Right atrium auricular region (tissue), 2 donors: Measurements from ENCODE around the gene UCP2. TPM values are rescaled to one million over a fixed set of nuclear protein-coding genes. Genes with fewer than 3 reads are reported as not detected.

ENCODE experiments used
- DNase-seq: peaks from one replicate; pipeline ENCODE4 v3.0.0-alpha.2; 2019; ENCODE audit warnings: low spot score
- H3K27ac ChIP-seq, 2 donors: fragments of 200-600 bp; sonication (generic); 1 replicate in 1 of 2; 2 replicates in 1 of 2; pipeline ENCODE4 v1.5.1; 2016 to 2019
- H3K27me3 ChIP-seq, 2 donors: fragments of 200-600 bp; sonication (generic); one replicate each; pipeline versions ENCODE4 v1.5.1 to v1.6.0; 2017 to 2019
- H3K36me3 ChIP-seq: fragments of 200-600 bp; sonication (generic); one replicate; pipeline ENCODE4 v1.5.1; 2016
- H3K4me1 ChIP-seq, 2 donors: fragments of 200-600 bp; sonication (generic); one replicate each; pipeline versions ENCODE4 v1.5.1 to v1.6.0; 2017 to 2019
- H3K4me3 ChIP-seq, 2 donors: fragments of 200-600 bp; sonication (generic); 1 replicate in 1 of 2; 2 replicates in 1 of 2; pipeline ENCODE4 v1.5.1; 2017 to 2019; ENCODE audit warnings: mild to moderate bottlenecking in 1 of 2, moderate library complexity in 1 of 2
- H3K9me3 ChIP-seq, 2 donors: fragments of 200-600 bp; sonication (generic); one replicate each; pipeline ENCODE4 v1.5.1; 2019
- total RNA-seq, 2 donors: library from RNA; depleted of rRNA; stranded (reverse); fragments of >200 nt; gene quantifications; one replicate each; pipeline ENCODE4 v1.1.0, GENCODE V29; 2016
- TF ChIP-seq, protein P1 (sequence below), 2 donors: fragments of 200-600 bp; sonication (generic); IDR thresholded peaks; one replicate each; pipeline ENCODE4 v1.5.1; 2019; ENCODE audit warnings: antibody characterized with exemption in 2 of 2

The UCP2 gene
- total RNA-seq, 2 donors from 2014 or later, result 8.2 to 13.2 TPM

DNA sequence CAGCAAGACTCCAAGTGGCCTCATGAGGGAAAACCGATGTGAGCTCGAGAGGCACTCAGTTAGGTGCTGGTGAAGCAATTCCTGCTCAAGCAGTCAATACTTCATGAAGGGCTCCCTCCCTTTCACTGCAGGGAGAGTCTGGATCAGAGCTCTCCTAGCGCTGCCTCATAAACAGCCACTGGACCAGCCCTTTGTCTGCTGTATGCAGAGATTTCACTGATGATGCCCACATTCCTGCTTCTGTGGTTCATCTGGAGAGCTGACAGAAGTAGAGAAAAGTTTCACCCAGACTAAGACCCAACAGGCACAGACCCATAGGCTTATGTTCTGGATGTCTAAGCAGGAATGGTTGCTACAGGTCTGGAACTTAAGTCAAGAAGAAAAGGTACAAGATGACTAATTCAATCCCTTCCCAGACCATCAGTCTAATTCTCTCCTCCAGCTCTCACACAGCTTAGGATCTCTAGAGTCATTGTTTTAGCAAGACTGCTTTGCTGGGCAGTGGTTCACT is 4.0 kb downstream of the UCP2 start:
- Histone ChIP-seq H3K27me3 (no peaks in the 10 kb centered on the region), H3K9me3 (no peaks in the 10 kb centered on the region), H3K4me3 (no peak overlapping the region), H3K27ac (no peak overlapping the region), H3K4me1 (peaks cover 0 to 4% of the 10 kb centered on the region in 2 donors), H3K36me3 (peaks cover 9% of the 10 kb centered on the region)
- no peak for DNase-seq
- TF ChIP-seq, protein P1, sequence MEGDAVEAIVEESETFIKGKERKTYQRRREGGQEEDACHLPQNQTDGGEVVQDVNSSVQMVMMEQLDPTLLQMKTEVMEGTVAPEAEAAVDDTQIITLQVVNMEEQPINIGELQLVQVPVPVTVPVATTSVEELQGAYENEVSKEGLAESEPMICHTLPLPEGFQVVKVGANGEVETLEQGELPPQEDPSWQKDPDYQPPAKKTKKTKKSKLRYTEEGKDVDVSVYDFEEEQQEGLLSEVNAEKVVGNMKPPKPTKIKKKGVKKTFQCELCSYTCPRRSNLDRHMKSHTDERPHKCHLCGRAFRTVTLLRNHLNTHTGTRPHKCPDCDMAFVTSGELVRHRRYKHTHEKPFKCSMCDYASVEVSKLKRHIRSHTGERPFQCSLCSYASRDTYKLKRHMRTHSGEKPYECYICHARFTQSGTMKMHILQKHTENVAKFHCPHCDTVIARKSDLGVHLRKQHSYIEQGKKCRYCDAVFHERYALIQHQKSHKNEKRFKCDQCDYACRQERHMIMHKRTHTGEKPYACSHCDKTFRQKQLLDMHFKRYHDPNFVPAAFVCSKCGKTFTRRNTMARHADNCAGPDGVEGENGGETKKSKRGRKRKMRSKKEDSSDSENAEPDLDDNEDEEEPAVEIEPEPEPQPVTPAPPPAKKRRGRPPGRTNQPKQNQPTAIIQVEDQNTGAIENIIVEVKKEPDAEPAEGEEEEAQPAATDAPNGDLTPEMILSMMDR (IDR thresholded peaks at IDR 0.05), result no peak

DNA sequence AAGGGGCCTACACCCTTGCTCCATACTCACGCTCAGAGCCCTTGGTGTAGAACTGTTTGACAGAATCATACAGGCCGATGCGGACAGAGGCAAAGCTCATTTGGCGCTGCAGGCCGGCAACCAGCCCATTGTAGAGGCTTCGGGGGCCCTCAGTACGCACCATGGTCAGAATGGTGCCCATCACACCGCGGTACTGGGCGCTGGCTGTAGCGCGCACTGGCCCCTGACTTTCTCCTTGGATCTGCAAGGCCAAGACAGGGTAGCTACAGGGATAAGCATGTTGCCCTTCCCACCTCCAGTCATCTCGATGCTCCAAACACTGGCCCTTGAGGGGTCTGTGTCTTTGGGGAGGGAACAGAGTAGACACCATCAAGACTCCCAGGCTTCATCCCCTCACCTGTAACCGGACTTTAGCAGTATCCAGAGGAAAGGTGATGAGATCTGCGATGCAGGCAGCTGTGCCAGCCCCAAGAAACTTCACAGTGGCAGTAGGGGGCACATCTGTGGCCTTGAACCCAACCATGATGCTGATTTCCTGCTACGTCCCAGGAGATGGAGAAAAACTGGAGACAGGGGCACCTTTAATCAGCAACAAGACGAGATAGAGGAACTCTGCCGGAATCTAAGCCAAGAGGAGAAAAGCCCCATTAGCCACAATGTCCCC is 4.7 kb downstream of the UCP2 start:
- Histone ChIP-seq H3K4me3 (no peak overlapping the region), H3K27ac (no peak overlapping the region), H3K4me1 (no peaks in the 10 kb centered on the region), H3K36me3 (peaks cover 9% of the 10 kb centered on the region), H3K27me3 (no peaks in the 10 kb centered on the region), H3K9me3 (no peaks in the 10 kb centered on the region)
- no peak for DNase-seq
- TF ChIP-seq, protein P1 (IDR thresholded peaks at IDR 0.05), result no peak

DNA sequence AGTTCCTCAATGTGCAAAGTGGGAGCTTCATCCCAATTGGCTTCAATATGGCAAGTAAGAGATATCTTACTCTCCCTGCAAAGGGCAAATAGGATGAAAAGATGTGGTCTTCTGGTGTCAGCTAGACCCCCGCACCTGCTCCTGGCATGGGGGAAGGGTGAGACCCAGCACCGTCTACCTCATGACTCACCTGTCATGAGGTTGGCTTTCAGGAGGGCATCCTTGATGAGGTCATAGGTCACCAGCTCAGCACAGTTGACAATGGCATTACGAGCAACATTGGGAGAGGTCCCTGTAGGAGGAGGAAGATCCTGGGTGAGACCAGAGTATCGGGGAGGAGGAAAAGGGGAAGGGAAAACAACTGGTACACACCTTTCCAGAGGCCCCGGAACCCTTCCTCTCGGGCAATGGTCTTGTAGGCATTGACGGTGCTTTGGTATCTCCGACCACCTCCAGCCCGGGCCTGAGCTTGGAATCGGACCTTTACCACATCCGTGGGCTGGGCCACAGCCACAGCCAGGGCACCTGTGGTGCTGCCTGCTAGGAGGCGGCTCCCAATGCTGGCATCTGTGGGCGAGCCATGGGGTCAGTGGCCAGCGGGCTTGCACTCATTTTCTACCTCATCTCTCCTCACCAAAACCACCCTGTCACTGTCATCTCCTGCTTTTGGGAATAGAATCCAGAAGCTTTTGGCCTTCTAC is 6.0 kb downstream of the UCP2 start:
- no peak overlapping the region for H3K4me3 ChIP-seq
- no peaks in the 10 kb centered on the region for H3K4me1 ChIP-seq
- no peak overlapping the region for H3K27ac ChIP-seq
- TF ChIP-seq, protein P1 (IDR thresholded peaks at IDR 0.05), result no peak
- no peaks in the 10 kb centered on the region for H3K9me3 ChIP-seq
- H3K27me3 ChIP-seq, result no peaks in the 10 kb centered on the region
- no peak for DNase-seq
- H3K36me3 ChIP-seq, result peaks cover 9% of the 10 kb centered on the region

DNA sequence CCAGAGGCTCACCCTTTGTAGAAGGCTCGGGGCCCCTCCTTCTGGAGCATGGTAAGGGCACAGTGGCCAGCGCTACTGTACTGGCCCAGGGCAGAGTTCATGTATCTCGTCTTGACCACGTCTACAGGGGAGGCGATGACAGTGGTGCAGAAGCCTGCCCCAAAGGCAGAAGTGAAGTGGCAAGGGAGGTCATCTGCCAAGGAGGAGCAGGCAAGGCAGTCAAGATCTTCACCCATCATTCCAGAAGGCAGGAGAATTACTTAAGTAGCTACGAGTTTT is 7.2 kb downstream of the UCP2 start:
- Histone ChIP-seq H3K27ac (no peak overlapping the region), H3K9me3 (no peaks in the 10 kb centered on the region), H3K36me3 (peaks cover 9% of the 10 kb centered on the region), H3K27me3 (no peaks in the 10 kb centered on the region), H3K4me3 (no peak overlapping the region), H3K4me1 (no peaks in the 10 kb centered on the region)
- TF ChIP-seq, protein P1 (IDR thresholded peaks at IDR 0.05), result no peak
- no peak for DNase-seq

DNA sequence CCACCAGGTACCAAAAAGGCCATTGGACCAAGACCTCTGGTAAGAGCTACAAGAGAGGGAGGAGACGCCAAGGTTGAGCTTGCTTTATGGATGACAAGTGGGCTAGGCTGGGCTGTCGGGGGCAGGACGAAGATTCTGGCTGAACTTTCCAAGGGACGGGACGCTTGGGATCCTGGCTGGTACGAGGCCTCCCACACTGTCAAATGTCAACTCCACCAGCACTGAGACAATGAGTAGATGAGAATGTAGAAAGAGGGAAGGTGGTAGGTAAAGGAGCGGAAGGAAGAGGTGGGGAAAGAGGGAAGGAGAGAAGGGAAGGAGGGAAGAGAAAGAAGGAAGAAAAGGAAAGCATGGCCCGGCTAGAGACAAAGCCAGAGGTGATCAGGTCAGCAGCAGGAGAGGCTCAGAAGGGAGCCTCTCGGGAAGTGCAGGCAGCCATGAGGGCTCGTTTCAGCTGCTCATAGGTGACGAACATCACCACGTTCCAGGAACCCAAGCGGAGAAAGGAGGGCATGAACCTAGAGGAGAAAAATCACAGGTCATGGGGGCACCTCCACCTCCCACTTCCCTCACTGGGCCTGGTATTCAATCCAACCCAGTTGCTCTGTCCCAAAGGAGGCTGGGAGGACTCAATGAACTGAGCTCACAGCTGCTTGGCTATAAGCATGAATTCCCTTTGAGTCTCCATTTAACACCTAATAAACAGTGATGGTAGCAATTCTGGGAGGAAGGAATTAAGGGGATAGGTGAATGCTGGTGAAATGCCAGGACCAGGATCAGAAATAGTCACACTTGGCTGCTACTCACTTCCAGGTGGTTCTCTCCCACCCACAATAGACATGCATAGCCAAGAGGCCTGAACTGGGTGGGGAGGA is 7.8 kb downstream of the UCP2 start:
- H3K36me3 ChIP-seq, result peaks cover 9% of the 10 kb centered on the region
- no peaks in the 10 kb centered on the region for H3K27me3 ChIP-seq
- no peak overlapping the region for H3K4me3 ChIP-seq
- TF ChIP-seq, protein P1 (IDR thresholded peaks at IDR 0.05), result no peak
- no peak for DNase-seq
- H3K9me3 ChIP-seq, result no peaks in the 10 kb centered on the region
- H3K27ac ChIP-seq, result no peak overlapping the region
- no peaks in the 10 kb centered on the region for H3K4me1 ChIP-seq
